GM12878 (cell line): ENCODE data around the gene MMP1. TPM values are rescaled to one million over a fixed set of nuclear protein-coding genes. Genes with fewer than 3 reads are reported as not detected.

Experiments
- ATAC-seq: fragments of 200-7000 bp; cut with Tn5 transposase; 3 replicates; pipeline ENCODE4 v1.9.1; 2020; ENCODE audit warnings: mild to moderate bottlenecking, moderate library complexity
- BruUV-seq: library from RNA; stranded (reverse); fragments of 400-500 nt; replicated peaks from 2 replicates; lab custom pipeline; 2021; lab: Mats Ljungman, UMichigan
- CTCF ChIA-PET: fragments of 300-600 bp; sonication (Branson Sonifier 250); formaldehyde crosslinking; extraction: SDS; loops from one replicate; lab custom pipeline; 2021; ENCODE audit warnings: inconsistent platforms; lab: Yijun Ruan, JAX
- POLR2A ChIA-PET: fragments of 350-600 bp; formaldehyde crosslinking; extraction: SDS; loops from one replicate; lab custom pipeline; 2021; ENCODE audit warnings: inconsistent platforms; lab: Charles Lee
- RAD21 ChIA-PET: fragments of 300-600 bp; sonication (Branson Sonifier 250); formaldehyde crosslinking; loops from one replicate; lab custom pipeline; 2023; ENCODE audit warnings: antibody characterized with exemption; ENCODE audit not compliant: unreplicated experiment; lab: Charles Lee
- SMC1A ChIA-PET: fragments of 300-600 bp; sonication (Branson Sonifier 250); formaldehyde crosslinking; loops from one replicate; lab custom pipeline; 2023; ENCODE audit not compliant: unreplicated experiment, uncharacterized antibody; lab: Charles Lee
- DNase-seq: peaks from one replicate; pipeline ENCODE4 v3.0.0-alpha.2; 2011; ENCODE audit warnings: low read depth, low spot score
- FAIRE-seq: peaks from 3 replicates; lab custom pipeline; 2011; peaks lifted over from hg19 to GRCh38; lab: Jason Lieb, UNC
- H2AFZ ChIP-seq: 2 replicates; pipeline ENCODE4 v1.6.0; 2011; ENCODE audit warnings: low read depth, low read length, control low read depth; ENCODE audit not compliant: control insufficient read depth
- H3K27ac ChIP-seq: 2 replicates; pipeline ENCODE4 v1.5.1; 2011; ENCODE audit warnings: control low read depth; ENCODE audit not compliant: control insufficient read depth, insufficient read depth
- H3K27me3 ChIP-seq, 2 experiments: replicated peaks in 1 of 2; 2 replicates each; pipeline versions ENCODE4 v1.6.0 to v1.6.1; 2011; ENCODE audit warnings: low read length in 1 of 2; ENCODE audit not compliant: control insufficient read depth in 2 of 2, insufficient read depth in 2 of 2
- H3K36me3 ChIP-seq, 2 experiments: 2 replicates each; pipeline ENCODE4 v1.5.1; 2011; ENCODE audit warnings: low read length in 1 of 2; ENCODE audit not compliant: control insufficient read depth in 2 of 2, insufficient read depth in 2 of 2
- H3K4me1 ChIP-seq: 2 replicates; pipeline ENCODE4 v1.6.1; 2011; ENCODE audit warnings: mild to moderate bottlenecking, low read length, moderate library complexity, mixed read lengths; ENCODE audit not compliant: control insufficient read depth, insufficient read depth
- H3K4me2 ChIP-seq: 2 replicates; pipeline ENCODE4 v1.6.0; 2011; ENCODE audit warnings: control low read depth; ENCODE audit not compliant: control insufficient read depth, insufficient read depth
- H3K4me3 ChIP-seq: fragments of 200-600 bp; sonication (generic); 2 replicates; pipeline ENCODE4 v1.5.1; 2016
- H3K79me2 ChIP-seq: 2 replicates; pipeline ENCODE4 v1.6.0; 2011; ENCODE audit warnings: low read length; ENCODE audit not compliant: control insufficient read depth, insufficient read depth
- H3K9ac ChIP-seq: 2 replicates; pipeline ENCODE4 v1.8.0; 2011; ENCODE audit warnings: low read length, control low read depth, mixed read lengths; ENCODE audit not compliant: control insufficient read depth, insufficient read depth
- H3K9me3 ChIP-seq: replicated peaks from 3 replicates; pipeline ENCODE4 v1.5.1; 2011; ENCODE audit warnings: mild to moderate bottlenecking, low read length; ENCODE audit not compliant: control insufficient read depth, insufficient read depth
- H4K20me1 ChIP-seq: 2 replicates; pipeline ENCODE4 v1.6.0; 2011; ENCODE audit not compliant: control insufficient read depth, insufficient read depth
- ATF3 ChIP-seq: IDR thresholded peaks from 2 replicates; pipeline ENCODE4 v1.6.1; 2011; ENCODE audit warnings: low read depth, mild to moderate bottlenecking, low read length, moderate library complexity, borderline replicate concordance; ENCODE audit errors: extremely low read depth
- EP300 ChIP-seq, 2 experiments: fragments of 150-350 bp in 1 of 2; IDR thresholded peaks; 2 replicates each; pipeline ENCODE4 v1.6.1; 2011 to 2012; ENCODE audit warnings: low read depth in 2 of 2, low read length in 2 of 2, borderline replicate concordance in 1 of 2, improper control_type of control experiment in 1 of 2, inconsistent platforms in 1 of 2; ENCODE audit not compliant: control insufficient read depth in 1 of 2
- KDM1A ChIP-seq: fragments of 200-600 bp; sonication (generic); IDR thresholded peaks from 2 replicates; pipeline ENCODE4 v1.6.1; 2016; ENCODE audit warnings: borderline replicate concordance
- MEF2A ChIP-seq: IDR thresholded peaks from 2 replicates; pipeline ENCODE4 v1.6.1; 2011; ENCODE audit warnings: low read depth, mild to moderate bottlenecking, low read length, moderate library complexity; ENCODE audit not compliant: insufficient read depth
- NRF1 ChIP-seq: conservative IDR thresholded peaks from 2 replicates; pipeline ENCODE4 v1.6.1; 2011; ENCODE audit warnings: mild to moderate bottlenecking, low read depth, low read length, improper control_type of control experiment
- PAX5 ChIP-seq: IDR thresholded peaks from 2 replicates; pipeline ENCODE4 v1.6.1; 2011; ENCODE audit warnings: low read depth, low read length, borderline replicate concordance
- SUZ12 ChIP-seq: fragments of 200-600 bp; sonication (generic); IDR thresholded peaks from one replicate; pipeline ENCODE4 v1.6.1; 2018; ENCODE audit warnings: antibody characterized with exemption, mild to moderate bottlenecking; ENCODE audit not compliant: unreplicated experiment
- TBL1XR1 ChIP-seq: IDR thresholded peaks from 2 replicates; pipeline ENCODE4 v1.6.1; 2012; ENCODE audit warnings: low read depth, low read length, improper control_type of control experiment
- USF2 ChIP-seq: IDR thresholded peaks from 2 replicates; pipeline ENCODE4 v1.6.1; 2011; ENCODE audit warnings: low read depth, low read length, improper control_type of control experiment, borderline replicate concordance
- YBX1 ChIP-seq: fragments of 450-650 bp; IDR thresholded peaks from 2 replicates; pipeline ENCODE4 v1.6.1; 2016; ENCODE audit warnings: antibody characterized with exemption
- WGBS: methylation state at CpG from one replicate; pipeline ENCODE4 v1.1.6; 2016; ENCODE audit warnings: low lambda C conversion rate; ENCODE audit not compliant: insufficient replicate concordance, insufficient coverage; ENCODE audit errors: missing lambda C conversion rate; 5-methylcytosine and 5-hydroxymethylcytosine counted together
- in situ Hi-C: fragments of 300-500 bp; cut with MboI; formaldehyde crosslinking; loops from 9 replicates; pipeline ENCODE4 v1.14.3; 2018; ENCODE audit warnings: mixed read lengths
- intact Hi-C: fragments of 100-400 bp; cut with micrococcal nuclease; formaldehyde crosslinking; loops from one replicate; pipeline ENCODE4 v1.14.2; 2022; ENCODE audit not compliant: unreplicated experiment
- polyA plus RNA-seq, 11 experiments: library from polyadenylated mRNA; depleted of rRNA in 4 of 11; unstranded in 6 of 11; stranded (reverse) in 5 of 11; fragments of >200 nt; fragmentation: Nextera tagmentation in 4 of 11; fragmentation: Illumina TruSeq in 1 of 11; extraction: Ambion mirVana in 4 of 11; extraction: Trizol in 1 of 11; gene quantifications; 1 replicate in 1 of 11; 2 replicates in 10 of 11; pipeline versions ENCODE4 v1.2.1 to v1.2.3, GENCODE V29; 2011 to 2016; ENCODE audit warnings: inconsistent platforms in 2 of 11, missing spikeins in 2 of 11, low read depth in 1 of 11
- total RNA-seq, 4 experiments: library from RNA; depleted of rRNA in 3 of 4; stranded (reverse); fragments of >200 nt in 3 of 4; fragmentation: Illumina TruSeq in 1 of 4; extraction: Trizol in 1 of 4; gene quantifications; 2 replicates each; pipeline versions ENCODE4 v1.2.1 to v1.2.3, GENCODE V29; 2013 to 2021

Gene MMP1
- total and polyA plus RNA-seq, 10 of the 15 experiments (the other 5 are each of a cell fraction or from before 2014, with no cell fraction given) = not detected

- no peak overlapping the region for H2AFZ ChIP-seq
- no peak for FAIRE-seq
- ATAC-seq = no peak
- no peak overlapping the region for H3K9ac ChIP-seq
- in situ Hi-C loops (no loop called here), intact Hi-C loops (no loop called here)
- peaks cover 0 to 9% of the 10 kb centered on the region in 2 experiments; a peak in 3 of 4 replicates for H3K27me3 ChIP-seq
- RAD21 ChIA-PET = interaction anchor here (0.7 to 1.9 kb wide), 2 partner anchors 21 to 107 kb away, joined by 3 to 8 read pairs; no protein-coding TSS in a partner anchor
- no peaks in the 10 kb centered on the region for H3K79me2 ChIP-seq
- SMC1A ChIA-PET = interaction anchor here (1.0 to 1.5 kb wide), 3 partner anchors 16 to 107 kb away, joined by 3 to 10 read pairs (median 3); no protein-coding TSS in a partner anchor
- H3K27ac ChIP-seq = no peak overlapping the region
- BruUV-seq = no TSS peak
- POLR2A ChIA-PET = no interaction called here
- no peaks in the 10 kb centered on the region for H4K20me1 ChIP-seq
- no peaks in the 10 kb centered on the region for H3K9me3 ChIP-seq
- H3K4me1 ChIP-seq = no peaks in the 10 kb centered on the region
- 90% methylated on average over 2 of the region's 2 CpGs for WGBS
- H3K4me2 ChIP-seq = no peak overlapping the region
- TF ChIP-seq SUZ12 = no peak
- H3K36me3 ChIP-seq = no peaks in the 10 kb centered on the region
- CTCF ChIA-PET = interaction anchor here (1.1 to 6.0 kb wide), 3 partner anchors 81 to 107 kb away, joined by 4 to 53 read pairs (median 5); no protein-coding TSS in a partner anchor
- H3K4me3 ChIP-seq = no peak overlapping the region
- no peak for DNase-seq
Observed at GRCh38 chr11:102833731-102834130, 35.8 kb upstream of the MMP1 start.

GRCh38 chr11:102832612-102833011, 34.7 kb upstream of the MMP1 start:
- ATAC-seq (no peak), DNase-seq (no peak), FAIRE-seq (no peak)
- H2AFZ ChIP-seq = no peak overlapping the region
- H3K36me3 ChIP-seq = no peaks in the 10 kb centered on the region
- ChIA-PET SMC1A (interaction anchor here (0.8 to 3.8 kb wide), 3 partner anchors 18 to 109 kb away, joined by 3 to 28 read pairs (median 3); no protein-coding TSS in a partner anchor), POLR2A (no interaction called here), RAD21 (no interaction called here), CTCF (interaction anchor here (1.6 to 6.0 kb wide), 2 partner anchors 82 to 108 kb away, joined by 5 to 53 read pairs; no protein-coding TSS in a partner anchor)
- H3K9ac ChIP-seq = no peak overlapping the region
- no peaks in the 10 kb centered on the region for H3K79me2 ChIP-seq
- H3K27ac ChIP-seq = no peak overlapping the region
- 49% methylated on average over 7 of the region's 7 CpGs for WGBS
- intact Hi-C loops (no loop called here), in situ Hi-C loops (no loop called here)
- TF ChIP-seq ATF3 = no peak
- TF ChIP-seq KDM1A = no peak
- no peak for TF ChIP-seq MEF2A
- TF ChIP-seq EP300 (IDR thresholded peaks at IDR 0.05; ENCODE audit: borderline replicate concordance in 1 of 2, control insufficient read depth in 1 of 2, low read depth in 2 of 2, low read length in 2 of 2) = no peak
- TF ChIP-seq USF2 = no peak
- TF ChIP-seq NRF1 = no peak
- TF ChIP-seq TBL1XR1 = no peak
- TF ChIP-seq YBX1 = no peak
- no peak for TF ChIP-seq PAX5
- H3K4me2 ChIP-seq = no peak overlapping the region
- H3K4me1 ChIP-seq = no peaks in the 10 kb centered on the region
- no peak overlapping the region for H3K4me3 ChIP-seq
- BruUV-seq = no TSS peak
- peaks cover 0 to 9% of the 10 kb centered on the region in 2 experiments; a peak in 2 of 4 replicates for H3K27me3 ChIP-seq
- no peaks in the 10 kb centered on the region for H3K9me3 ChIP-seq
- H4K20me1 ChIP-seq = no peaks in the 10 kb centered on the region
